ENCODE measurements around the gene SIRT5.
A peak's percentile ranks its signal among the peaks of the same experiment; 100 is the strongest.

Gene SIRT5

GRCh38 chr6:13553646-13554045, 20.8 kb upstream of the SIRT5 start:
- no peak for DNase-seq (ENCODE audit: low read depth)

- DNase-seq (ENCODE audit: low read depth) = no peak
Measured at GRCh38 chr6:13554929-13555333, 19.5 kb upstream of the SIRT5 start.

DNA sequence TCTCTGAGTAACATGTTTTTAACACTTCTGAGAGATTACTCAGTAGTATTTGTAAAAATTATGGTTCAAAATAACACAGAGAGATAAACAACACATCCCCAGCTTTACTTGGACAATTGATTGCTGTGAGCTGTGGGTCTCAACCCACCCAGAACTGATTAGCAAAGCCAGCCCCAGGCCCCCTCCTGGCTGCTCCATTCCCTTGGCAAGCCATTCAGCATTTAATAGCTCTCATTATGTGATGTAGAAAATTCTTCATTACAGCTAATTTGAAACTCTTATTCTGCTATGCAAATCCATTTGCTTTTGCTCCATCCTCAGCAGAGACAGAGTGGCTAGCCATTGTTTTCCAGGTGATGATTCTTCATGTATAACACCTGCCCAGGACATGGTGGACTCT, 16.6 kb upstream of the SIRT5 start:
- DNase-seq (ENCODE audit: low read depth) = no peak

DNA sequence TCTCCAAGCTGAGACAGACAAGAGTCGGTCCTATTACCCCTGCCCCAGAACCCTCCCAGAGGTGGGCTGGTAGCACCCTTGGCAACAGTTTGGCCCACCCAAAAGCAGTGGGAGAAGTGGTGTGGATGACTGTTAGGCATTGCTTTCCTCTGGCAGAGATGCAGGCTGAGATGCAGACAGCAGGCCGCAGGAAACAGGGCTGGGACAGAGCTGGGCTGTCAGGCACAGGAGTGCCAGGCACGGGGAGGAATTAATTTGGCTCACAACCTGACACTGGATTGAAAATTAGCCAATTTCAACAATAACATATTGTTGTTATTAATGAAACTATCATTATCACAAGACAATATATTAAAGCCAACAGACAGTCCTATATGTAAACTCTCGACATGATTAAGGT, 15.7 kb upstream of the SIRT5 start:
- no peak for DNase-seq (ENCODE audit: low read depth)

DNA sequence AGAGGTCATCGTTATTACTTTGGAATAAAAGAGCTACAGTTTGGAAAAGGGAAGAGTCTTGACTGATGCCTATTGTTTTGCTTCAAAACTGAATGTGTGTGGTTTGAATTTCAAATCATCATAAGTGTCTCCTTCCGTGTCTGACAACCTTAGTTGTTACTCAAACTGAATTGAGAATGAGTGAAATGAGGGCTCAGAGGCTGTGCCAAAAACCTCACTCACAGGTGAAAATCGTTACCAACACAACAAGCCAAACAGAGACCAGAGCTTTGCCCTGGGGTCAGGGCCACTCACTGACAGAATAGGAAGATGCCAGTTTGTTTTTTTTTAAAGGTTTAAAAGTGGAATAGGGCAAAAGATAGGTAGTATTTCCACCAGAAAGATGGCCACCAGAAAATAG, 15.2 kb upstream of the SIRT5 start:
- no peak for DNase-seq (ENCODE audit: low read depth)

DNA sequence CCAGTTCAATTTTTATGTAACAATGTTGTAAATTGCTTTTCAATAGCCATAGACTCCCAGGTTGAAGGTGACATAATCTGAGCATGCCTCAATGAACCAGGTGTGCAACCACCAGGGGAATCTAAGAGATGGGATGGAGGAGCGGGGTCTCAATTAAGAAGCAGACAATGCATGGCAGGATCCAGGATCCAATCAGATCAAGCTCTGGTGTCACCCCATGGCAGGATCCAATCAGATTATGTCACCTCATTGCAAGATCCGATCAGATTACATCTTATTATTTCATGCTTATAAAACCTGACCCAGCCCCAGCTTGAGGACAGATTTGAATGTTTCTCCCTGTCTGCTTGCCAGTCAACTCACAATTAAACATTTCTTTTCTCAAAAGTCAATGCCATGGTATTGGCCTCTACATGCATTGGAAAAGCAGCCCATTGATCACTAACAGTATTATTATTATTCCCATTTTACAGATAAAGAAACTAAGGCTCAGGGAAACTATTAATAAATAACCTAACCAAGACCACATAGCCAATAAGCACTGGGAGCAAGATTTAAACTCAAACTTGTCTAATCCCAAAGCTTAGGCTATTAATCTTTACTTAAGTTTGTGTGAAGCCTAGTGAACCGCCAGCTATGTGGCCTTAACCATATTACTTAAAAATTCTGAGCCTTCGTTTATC, 14.3 kb upstream of the SIRT5 start:
- DNase-seq (ENCODE audit: low read depth) = no peak

GRCh38 chr6:13560651-13561044, 13.8 kb upstream of the SIRT5 start:
- DNase-seq (ENCODE audit: low read depth) = no peak

DNA sequence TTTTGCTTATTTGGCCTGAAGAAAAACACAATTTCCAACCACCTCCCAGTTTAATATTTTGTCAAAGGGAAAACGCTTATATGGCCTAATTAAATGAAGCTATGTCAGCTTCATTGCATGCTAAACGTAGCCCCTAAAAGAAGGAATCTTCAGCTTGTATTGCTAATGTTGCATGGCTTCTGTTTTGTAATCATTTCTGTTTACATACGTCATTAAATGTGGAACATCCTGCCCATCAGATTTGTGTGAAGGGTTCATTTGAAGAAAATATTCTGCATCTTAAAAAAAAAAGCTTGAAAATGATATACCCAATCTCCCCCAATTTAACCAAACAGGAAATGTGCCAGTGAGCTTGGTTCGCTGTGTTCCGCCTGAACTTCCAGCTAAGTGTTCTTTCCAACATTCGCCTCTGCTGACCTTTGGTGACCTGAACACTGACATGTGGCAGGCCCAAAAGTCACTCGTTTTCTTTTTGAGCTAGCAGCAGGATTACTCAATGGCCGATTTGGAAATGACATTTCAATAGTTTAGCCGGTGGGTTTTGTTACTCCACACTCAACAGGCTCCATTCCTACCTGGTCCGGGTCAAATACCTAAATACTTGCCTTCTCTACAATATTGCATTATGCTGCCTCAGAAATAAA, 12.7 kb upstream of the SIRT5 start:
- no peak for DNase-seq (ENCODE audit: low read depth)

DNA sequence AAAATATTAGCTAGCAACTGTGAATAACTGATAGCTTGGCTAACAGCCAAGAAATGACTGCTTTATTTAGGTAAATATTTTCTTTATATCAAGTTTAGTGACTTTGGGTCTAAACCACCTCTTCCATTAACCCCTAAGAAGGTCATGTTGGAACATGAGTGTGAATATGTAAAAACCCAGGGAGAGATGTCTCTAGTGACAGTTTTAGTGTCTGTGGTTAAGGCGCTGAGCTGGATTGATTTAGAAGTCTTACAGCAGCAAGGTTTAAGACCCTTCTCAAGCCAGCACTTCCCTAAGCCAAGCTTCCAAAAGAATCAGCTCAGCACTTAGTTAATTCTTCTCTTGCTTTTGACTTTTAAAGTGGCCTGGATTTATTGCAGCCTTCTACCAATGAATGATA, 11.4 kb upstream of the SIRT5 start:
- no peak for DNase-seq (ENCODE audit: low read depth)

- no peak for DNase-seq (ENCODE audit: low read depth)
Measured at GRCh38 chr6:13565921-13566320, 8.5 kb upstream of the SIRT5 start.

- DNase-seq (ENCODE audit: low read depth) = no peak
Measured at GRCh38 chr6:13566500-13566899, 7.9 kb upstream of the SIRT5 start.

GRCh38 chr6:13568970-13569369, 5.4 kb upstream of the SIRT5 start:
- DNase-seq (ENCODE audit: low read depth) = no peak

DNA sequence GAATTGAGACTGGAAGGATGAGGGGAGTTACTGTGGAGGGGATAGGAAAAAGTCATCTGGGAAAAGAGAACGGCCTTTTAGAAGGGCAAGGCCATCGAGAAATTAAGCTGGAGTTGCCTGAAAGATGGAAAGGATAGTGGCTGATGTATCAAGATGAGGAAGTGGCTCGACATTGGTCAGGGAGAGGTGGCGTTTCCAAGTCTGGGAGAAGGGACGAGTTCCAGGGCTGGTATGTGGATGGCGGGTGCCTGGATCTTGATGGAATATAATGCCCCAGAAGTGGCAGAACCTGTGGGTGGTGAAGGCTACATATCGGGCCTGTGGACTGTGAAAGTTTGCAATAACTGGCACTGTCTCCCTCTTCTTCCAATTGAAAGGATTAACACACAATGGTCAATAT, 2.2 kb upstream of the SIRT5 start:
- no peak for DNase-seq (ENCODE audit: low read depth)

- DNase-seq (ENCODE audit: low read depth) = no peak
Measured at GRCh38 chr6:13572951-13573654, 1.3 kb upstream of the SIRT5 start.

DNA sequence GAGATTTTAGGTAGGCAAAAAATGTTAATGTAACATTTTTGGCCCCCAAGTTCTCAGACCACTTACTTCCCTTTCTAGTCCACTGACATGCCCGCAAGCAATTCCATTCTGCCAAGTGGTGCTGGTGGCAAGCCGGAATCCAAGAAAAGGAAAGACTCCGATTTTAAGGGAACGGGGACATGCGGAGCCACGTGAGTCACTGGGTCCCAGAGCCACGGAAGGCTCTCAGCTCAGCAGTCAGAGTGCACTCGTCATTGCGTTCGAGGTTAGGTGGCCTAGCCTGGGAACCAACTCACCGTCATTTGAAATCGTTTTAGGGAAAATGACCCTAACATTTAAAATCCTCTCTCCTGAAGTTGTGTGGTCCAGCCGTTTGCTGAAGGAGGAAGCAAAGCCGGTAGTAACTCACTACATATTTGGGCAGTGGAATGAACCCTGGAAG, 711 bp upstream of the SIRT5 start:
- DNase-seq (ENCODE audit: low read depth) = peak; percentile 11

DNA sequence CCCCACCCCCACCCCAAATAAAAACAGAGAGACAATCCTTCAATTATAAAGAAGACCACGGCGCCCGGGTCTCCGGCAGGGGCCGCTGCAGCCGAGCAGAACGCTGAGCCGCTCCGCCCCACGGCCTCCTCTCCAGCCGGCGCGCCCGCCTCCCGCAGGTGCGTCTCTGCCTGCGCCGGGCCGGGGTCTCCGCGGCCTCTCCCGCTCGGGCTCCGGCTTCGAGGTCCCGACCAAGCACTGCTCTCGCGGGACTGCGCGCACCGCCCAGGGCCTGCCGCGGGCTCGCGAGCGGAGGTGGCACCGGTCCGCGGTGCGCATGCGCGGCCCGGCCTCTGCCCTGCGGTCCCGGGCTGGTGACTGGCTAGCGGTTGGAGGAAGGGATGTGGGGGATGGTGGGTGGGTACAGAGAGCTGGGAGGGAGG, 241 bp upstream of the SIRT5 start:
- DNase-seq (ENCODE audit: low read depth) = peak; percentile 42

DNA sequence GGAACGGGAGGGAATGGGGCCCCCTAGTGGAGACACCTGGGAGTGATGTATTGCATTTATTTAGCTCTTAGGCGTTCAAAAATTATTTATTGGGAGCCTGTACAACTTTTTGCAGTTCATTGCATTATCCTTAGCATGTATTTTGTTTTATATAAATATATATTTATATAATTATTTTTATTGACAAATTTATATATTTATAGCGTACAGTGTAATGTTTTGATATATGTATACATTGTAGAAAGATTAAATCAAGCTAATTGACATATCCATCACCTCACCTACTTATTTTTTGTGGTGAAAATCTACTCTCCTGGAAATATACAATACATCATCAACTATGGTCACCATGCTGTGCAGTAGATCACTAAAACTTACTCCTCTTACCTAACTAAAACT, 975 bp downstream of the SIRT5 start:
- DNase-seq (ENCODE audit: low read depth) = no peak

- DNase-seq (ENCODE audit: low read depth) = no peak
Measured at GRCh38 chr6:13576017-13576416, 1.6 kb downstream of the SIRT5 start.

DNA sequence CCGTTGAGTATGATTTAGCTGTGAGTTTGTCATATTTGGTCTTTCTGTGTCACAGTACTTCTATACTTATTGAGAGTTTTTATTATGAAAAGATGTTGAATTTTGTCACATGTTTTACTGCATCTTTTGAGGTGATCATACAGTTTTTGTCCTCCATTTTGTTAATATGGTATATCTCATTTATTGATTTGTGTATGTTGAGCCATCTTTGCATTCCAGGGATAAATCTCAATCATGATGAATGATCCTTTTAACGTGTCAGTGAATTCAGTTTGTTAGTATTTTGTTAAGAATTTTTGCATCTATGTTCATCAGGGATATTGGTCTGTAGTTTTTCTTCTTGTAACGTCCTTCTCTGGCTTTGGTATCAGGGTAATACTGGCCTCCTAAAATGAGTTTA, 3.5 kb downstream of the SIRT5 start:
- no peak for DNase-seq (ENCODE audit: low read depth)

GRCh38 chr6:13579911-13580310, 5.5 kb downstream of the SIRT5 start:
- no peak for DNase-seq (ENCODE audit: low read depth)

GRCh38 chr6:13581700-13582229, 7.4 kb downstream of the SIRT5 start:
- no peak for DNase-seq (ENCODE audit: low read depth)

DNA sequence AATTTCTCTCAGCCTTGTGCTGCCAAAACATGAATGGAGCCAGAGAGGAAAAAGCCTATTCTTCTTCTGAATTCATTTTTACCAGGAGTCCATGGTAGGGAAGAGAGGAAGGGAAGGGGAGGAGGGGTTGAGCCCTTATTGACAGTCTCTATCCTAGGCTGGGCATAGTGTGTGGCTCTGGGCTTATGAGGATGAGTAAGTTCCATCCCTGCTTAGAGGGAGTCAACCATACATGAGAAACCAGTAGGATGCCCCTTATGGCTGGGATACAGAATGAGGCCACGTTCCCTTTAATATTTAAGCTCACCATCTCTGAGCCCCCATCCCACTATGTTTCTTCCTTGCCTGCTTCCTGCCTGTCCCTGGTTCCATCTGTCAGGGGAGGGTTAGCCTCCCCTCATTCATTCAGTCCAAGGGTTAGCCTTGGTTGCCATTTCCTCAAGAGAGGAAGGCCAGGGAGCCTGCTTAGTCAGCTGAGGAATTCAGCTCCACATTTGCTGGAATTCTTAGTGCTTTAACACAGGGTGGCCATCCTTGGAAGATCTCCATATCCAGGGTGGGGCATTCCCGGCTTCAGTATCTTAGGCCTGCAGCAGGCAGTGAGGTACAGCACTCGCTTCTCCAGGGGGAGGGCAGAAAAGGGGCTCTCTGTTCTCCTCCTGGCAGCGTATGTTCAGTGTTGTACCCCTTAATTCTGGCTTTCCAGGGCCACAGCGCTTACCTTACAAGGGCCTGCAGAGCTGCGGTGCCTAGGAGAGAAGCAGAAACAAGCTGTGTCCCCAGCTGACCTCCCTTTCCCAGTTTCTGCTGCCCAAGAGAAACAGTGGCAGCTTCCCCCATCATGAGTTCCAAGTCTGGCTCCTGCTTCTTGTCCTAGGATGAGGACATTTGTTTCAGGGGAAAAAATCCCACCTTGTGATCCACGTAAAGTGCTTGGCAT, 12.5 kb downstream of the SIRT5 start:
- no peak for DNase-seq (ENCODE audit: low read depth)

Data from non-pigmented ciliary epithelial cell (primary cell).